Renal pelvis (tissue), 4 donors: ENCODE results near the gene PPP1R36. TPM values are rescaled to one million over a fixed set of nuclear protein-coding genes. Genes with fewer than 3 reads are reported as not detected.
"Not testable (repeated sequence)": the region's sequence is repeated elsewhere in the genome, so short reads cannot be mapped to it uniquely, and the experiment has no call there.

ENCODE experiments used
- DNase-seq: peaks from one replicate; pipeline ENCODE4 v3.0.0-alpha.2; 2013
- polyA plus RNA-seq, 3 donors: library from polyadenylated mRNA; unstranded; fragments of 120-200 nt; gene quantifications; one replicate each; pipeline ENCODE4 v1.2.1, GENCODE V29; 2013; ENCODE audit not compliant: insufficient read length in 3 of 3

The PPP1R36 gene
- polyA plus RNA-seq, 3 donors = 0.78 to 1.6 (median 1.1) TPM

GRCh38 chr14:64611358-64612020, 61.7 kb downstream of the PPP1R36 start:
- peak; percentile 21 for DNase-seq

GRCh38 chr14:64612021-64612380, 62.2 kb downstream of the PPP1R36 start:
- DNase-seq = no peak

GRCh38 chr14:64612971-64613666, 63.4 kb downstream of the PPP1R36 start:
- no peak for DNase-seq

- no peak for DNase-seq
Measured at GRCh38 chr14:64614166-64614565, 64.4 kb downstream of the PPP1R36 start.

- DNase-seq = no peak
Measured at GRCh38 chr14:64614805-64615391, 65.1 kb downstream of the PPP1R36 start.

- DNase-seq = not testable (repeated sequence)
Measured at GRCh38 chr14:64617872-64618408, 68.2 kb downstream of the PPP1R36 start.

- DNase-seq = no peak
Measured at GRCh38 chr14:64620910-64621309, 71.1 kb downstream of the PPP1R36 start.

- no peak for DNase-seq
Measured at GRCh38 chr14:64623554-64624165, 73.9 kb downstream of the PPP1R36 start.

- no peak for DNase-seq
Measured at GRCh38 chr14:64625386-64626232, 75.8 kb downstream of the PPP1R36 start.

GRCh38 chr14:64628940-64629408, 79.2 kb downstream of the PPP1R36 start:
- DNase-seq = no peak

- no peak for DNase-seq
Measured at GRCh38 chr14:64630778-64631177, 81.0 kb downstream of the PPP1R36 start.

- not testable (repeated sequence) for DNase-seq
Measured at GRCh38 chr14:64631222-64631621, 81.5 kb downstream of the PPP1R36 start.

GRCh38 chr14:64632056-64632455, 82.3 kb downstream of the PPP1R36 start:
- no peak for DNase-seq

- DNase-seq = no peak
Measured at GRCh38 chr14:64634558-64634957, 84.8 kb downstream of the PPP1R36 start.

- DNase-seq = peak; percentile 64
Measured at GRCh38 chr14:64636208-64636979, 86.6 kb downstream of the PPP1R36 start.

- no peak for DNase-seq
Measured at GRCh38 chr14:64636980-64637429, 87.2 kb downstream of the PPP1R36 start.

- DNase-seq = no peak
Measured at GRCh38 chr14:64637735-64638473, 88.1 kb downstream of the PPP1R36 start.

GRCh38 chr14:64638625-64639024, 88.9 kb downstream of the PPP1R36 start:
- DNase-seq = no peak
